ENCODE measurements around the gene KCNIP2. TPM values are rescaled to one million over a fixed set of nuclear protein-coding genes. Genes with fewer than 3 reads are reported as not detected.

The KCNIP2 gene
- total and polyA plus RNA-seq, 2 experiments from 2014 or later, result 0.15 to 0.22 TPM

DNA sequence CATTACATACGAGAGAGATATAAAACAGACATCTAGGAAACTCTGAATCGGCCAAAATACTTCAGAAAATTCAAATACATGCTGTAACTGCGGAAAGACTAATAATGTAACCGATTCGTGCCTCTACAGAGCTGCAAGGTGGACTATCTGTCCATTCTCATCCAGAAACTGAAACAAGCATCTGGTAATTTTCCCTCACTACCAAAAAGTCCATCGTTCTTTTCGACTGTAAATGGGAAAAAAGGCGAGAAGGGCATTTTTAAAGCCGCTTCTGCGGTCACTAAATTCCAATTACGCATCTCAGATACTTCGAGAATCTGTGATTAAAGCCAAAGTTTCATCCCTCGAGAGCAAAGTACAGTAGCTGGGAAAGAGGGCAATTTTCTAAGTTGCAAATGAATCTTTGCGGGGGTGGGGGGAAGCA lies 26.7 kb downstream of the KCNIP2 start:
- peak; percentile 64 for DNase-seq
- Histone ChIP-seq H3K36me3 (ENCODE audit: low read depth) (peaks cover 7% of the 10 kb centered on the region; the same call in 1 of the 2 replicates), H3K27me3 (replicated peaks; ENCODE audit: insufficient read depth) (no peaks in the 10 kb centered on the region), H3K9me2 (ENCODE audit: insufficient read depth) (no peaks in the 10 kb centered on the region), H3K9me3 (ENCODE audit: low read depth) (no peaks in the 10 kb centered on the region), H3K9ac (peak overlapping the region; percentile 96), H3K79me2 (ENCODE audit: insufficient read depth) (peaks cover 68% of the 10 kb centered on the region), H3F3A (ENCODE audit: insufficient read depth) (peaks cover 43% of the 10 kb centered on the region), H4K20me1 (ENCODE audit: insufficient read depth) (peaks cover 48% of the 10 kb centered on the region), H3K27ac (peak overlapping the region; percentile 89), H3K4me1 (ENCODE audit: insufficient read depth) (peaks cover 32% of the 10 kb centered on the region), H3K4me2 (ENCODE audit: unreplicated experiment) (peak overlapping the region; percentile 99), H2AFZ (no peak overlapping the region), H3K4me3 (peak overlapping the region; percentile 92)
- no peak for TF ChIP-seq EZH2phosphoT487 (IDR thresholded peaks at IDR 0.05; ENCODE audit: insufficient read depth, low read depth)
- no peak for TF ChIP-seq EZH2 (IDR thresholded peaks at IDR 0.05; ENCODE audit: insufficient read depth, poor library complexity, severe bottlenecking)
- in situ Hi-C loops (cut with MboI), result no loop called here
- 0 to 1% methylated on average over 14 of the region's 14 CpGs for WGBS, 2 experiments (ENCODE audit: low coverage in 1 of 2, low lambda C conversion rate in 2 of 2, missing lambda C conversion rate in 2 of 2)

DNA sequence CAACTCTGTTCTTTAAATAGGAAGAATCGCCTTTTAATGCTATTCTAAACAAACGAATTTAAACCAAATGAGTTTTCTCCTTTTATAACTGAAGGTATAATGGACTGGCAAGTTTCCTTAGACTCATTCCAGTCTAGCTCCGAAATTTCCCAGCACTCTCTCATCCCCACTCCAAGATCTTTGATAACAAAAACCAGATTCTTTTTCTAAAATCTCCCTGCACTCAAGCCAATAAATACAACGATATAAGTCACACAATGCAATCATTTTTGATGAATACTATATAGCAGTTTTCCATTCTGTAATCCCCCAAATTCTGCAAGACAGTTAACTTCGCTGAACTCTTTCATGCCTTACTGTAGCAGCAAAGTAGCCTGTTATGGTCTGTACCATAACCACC lies 27.2 kb downstream of the KCNIP2 start:
- Histone ChIP-seq H3K79me2 (ENCODE audit: insufficient read depth) (peaks cover 73% of the 10 kb centered on the region), H3K4me3 (peak overlapping the region; percentile 92), H3K27me3 (replicated peaks; ENCODE audit: insufficient read depth) (no peaks in the 10 kb centered on the region), H3K36me3 (ENCODE audit: low read depth) (peaks cover 13% of the 10 kb centered on the region; the same call in 1 of the 2 replicates), H3K4me1 (ENCODE audit: insufficient read depth) (peaks cover 38% of the 10 kb centered on the region), H3K27ac (peak overlapping the region; percentile 89), H4K20me1 (ENCODE audit: insufficient read depth) (peaks cover 48% of the 10 kb centered on the region), H3F3A (ENCODE audit: insufficient read depth) (peaks cover 43% of the 10 kb centered on the region), H3K9me2 (ENCODE audit: insufficient read depth) (no peaks in the 10 kb centered on the region), H3K4me2 (ENCODE audit: unreplicated experiment) (peak overlapping the region; percentile 99), H3K9ac (peak overlapping the region; percentile 96), H3K9me3 (ENCODE audit: low read depth) (no peaks in the 10 kb centered on the region), H2AFZ (no peak overlapping the region)
- DNase-seq, result peak; percentile 42
- in situ Hi-C loops (cut with MboI), result no loop called here
- 1 to 2% methylated on average over 5 of the region's 5 CpGs for WGBS, 2 experiments (ENCODE audit: low coverage in 1 of 2, low lambda C conversion rate in 2 of 2, missing lambda C conversion rate in 2 of 2)
- no peak for TF ChIP-seq EZH2phosphoT487 (IDR thresholded peaks at IDR 0.05; ENCODE audit: insufficient read depth, low read depth)
- no peak for TF ChIP-seq EZH2 (IDR thresholded peaks at IDR 0.05; ENCODE audit: insufficient read depth, poor library complexity, severe bottlenecking)

DNA sequence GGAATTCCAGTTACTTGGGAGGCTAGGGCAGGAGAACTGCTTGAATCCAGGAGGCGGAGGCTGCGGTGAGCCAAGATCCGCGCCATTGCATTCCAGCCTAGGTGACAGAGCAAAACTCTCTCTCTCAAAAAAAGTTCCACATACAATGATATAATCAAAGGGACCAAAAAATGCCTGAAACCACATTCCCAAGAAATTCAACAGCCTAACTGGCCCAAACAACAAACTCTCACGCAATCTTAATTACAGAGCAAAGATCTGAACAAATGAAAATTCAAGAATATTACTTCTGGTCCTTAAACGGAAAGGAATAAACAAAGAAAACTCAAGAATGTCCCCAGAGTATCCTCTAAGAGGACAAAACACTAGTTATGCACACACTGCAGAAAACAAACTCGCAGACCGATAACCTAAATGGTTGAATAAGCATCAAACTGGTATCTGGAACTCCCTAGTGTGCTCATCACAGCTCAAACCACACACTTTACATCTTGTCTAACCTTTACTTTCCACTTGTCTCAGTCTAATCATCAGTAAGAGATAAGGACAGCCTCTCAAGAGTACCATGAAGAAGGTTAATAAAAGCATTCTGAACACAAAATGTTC lies 29.0 kb downstream of the KCNIP2 start:
- Histone ChIP-seq H3K79me2 (ENCODE audit: insufficient read depth) (peaks cover 91% of the 10 kb centered on the region), H3K4me1 (ENCODE audit: insufficient read depth) (peaks cover 42% of the 10 kb centered on the region), H2AFZ (no peak overlapping the region), H4K20me1 (ENCODE audit: insufficient read depth) (peaks cover 48% of the 10 kb centered on the region), H3K9ac (peak overlapping the region; percentile 96), H3K4me3 (peak overlapping the region; percentile 92), H3K9me2 (ENCODE audit: insufficient read depth) (no peaks in the 10 kb centered on the region), H3K9me3 (ENCODE audit: low read depth) (no peaks in the 10 kb centered on the region), H3K4me2 (ENCODE audit: unreplicated experiment) (peak overlapping the region; percentile 99), H3F3A (ENCODE audit: insufficient read depth) (peaks cover 43% of the 10 kb centered on the region), H3K36me3 (ENCODE audit: low read depth) (peaks cover 24% of the 10 kb centered on the region), H3K27me3 (replicated peaks; ENCODE audit: insufficient read depth) (no peaks in the 10 kb centered on the region), H3K27ac (peak overlapping the region; percentile 89)
- TF ChIP-seq EZH2 (IDR thresholded peaks at IDR 0.05; ENCODE audit: insufficient read depth, poor library complexity, severe bottlenecking), result no peak
- no peak for TF ChIP-seq EZH2phosphoT487 (IDR thresholded peaks at IDR 0.05; ENCODE audit: insufficient read depth, low read depth)
- in situ Hi-C loops (cut with MboI), result no loop called here
- peak; percentile 58 for DNase-seq
- 53 to 56% methylated on average over 8 of the region's 8 CpGs for WGBS, 2 experiments (ENCODE audit: low coverage in 1 of 2, low lambda C conversion rate in 2 of 2, missing lambda C conversion rate in 2 of 2)

DNA sequence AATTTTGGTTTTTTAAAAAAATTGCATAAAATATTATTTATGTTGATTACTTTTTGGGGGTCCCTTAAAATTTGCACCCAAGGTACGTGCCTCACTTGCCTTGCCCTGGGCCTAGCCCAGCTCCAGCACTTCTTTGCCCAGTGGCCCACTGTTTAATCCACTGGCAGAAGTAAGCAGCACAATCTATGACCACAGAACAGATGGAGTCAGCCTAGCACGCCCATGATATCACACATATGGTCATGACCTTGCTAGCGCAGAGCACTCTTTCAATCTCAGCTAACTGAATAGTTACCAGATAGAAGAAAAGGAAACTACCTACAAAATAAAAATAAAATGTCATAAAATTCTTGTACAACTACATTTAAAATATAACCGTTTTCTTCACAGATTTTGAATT lies 31.0 kb downstream of the KCNIP2 start:
- 49% methylated on average over 4 of the region's 4 CpGs for WGBS, 2 experiments (ENCODE audit: low coverage in 1 of 2, low lambda C conversion rate in 2 of 2, missing lambda C conversion rate in 2 of 2)
- Histone ChIP-seq H3K4me2 (ENCODE audit: unreplicated experiment) (no peak overlapping the region), H3K27me3 (replicated peaks; ENCODE audit: insufficient read depth) (no peaks in the 10 kb centered on the region), H3K9ac (no peak overlapping the region), H3K27ac (0 out of 2 replicates have a peak overlapping the region, but pooled peaks have one; percentile 10), H3K4me3 (no peak overlapping the region), H3K4me1 (ENCODE audit: insufficient read depth) (peaks cover 37% of the 10 kb centered on the region), H4K20me1 (ENCODE audit: insufficient read depth) (peaks cover 54% of the 10 kb centered on the region), H3F3A (ENCODE audit: insufficient read depth) (peaks cover 47% of the 10 kb centered on the region), H3K79me2 (ENCODE audit: insufficient read depth) (peaks cover 100% of the 10 kb centered on the region), H3K9me2 (ENCODE audit: insufficient read depth) (no peaks in the 10 kb centered on the region), H3K36me3 (ENCODE audit: low read depth) (peaks cover 42% of the 10 kb centered on the region), H2AFZ (no peak overlapping the region), H3K9me3 (ENCODE audit: low read depth) (no peaks in the 10 kb centered on the region)
- in situ Hi-C loops (cut with MboI), result no loop called here
- no peak for TF ChIP-seq EZH2phosphoT487 (IDR thresholded peaks at IDR 0.05; ENCODE audit: insufficient read depth, low read depth)
- no peak for TF ChIP-seq EZH2 (IDR thresholded peaks at IDR 0.05; ENCODE audit: insufficient read depth, poor library complexity, severe bottlenecking)
- DNase-seq, result peak; percentile 46

All from GM23248 (cell line).